Activated naive CD8-positive, alpha-beta T cell treated with anti-CD3 and anti-CD28 coated beads for 36 hours (primary cell): ENCODE data around the gene KIF1A. TPM values are rescaled to one million over a fixed set of nuclear protein-coding genes. Genes with fewer than 3 reads are reported as not detected.
"Not testable (repeated sequence)": the region's sequence is repeated elsewhere in the genome, so short reads cannot be mapped to it uniquely, and the experiment has no call there.

Experiments
- DNase-seq: peaks from one replicate; pipeline ENCODE4 v3.0.0; 2021
- H3K27ac Mint-ChIP-seq: one replicate; pipeline ENCODE4 v1.8.0; 2022; ENCODE audit warnings: mild to moderate bottlenecking, moderate library complexity, mixed read lengths
- H3K27me3 Mint-ChIP-seq: one replicate; pipeline ENCODE4 v1.8.0; 2022; ENCODE audit warnings: mild to moderate bottlenecking, mixed read lengths
- H3K36me3 Mint-ChIP-seq: one replicate; pipeline ENCODE4 v1.8.0; 2021; ENCODE audit warnings: mild to moderate bottlenecking, mixed read lengths
- H3K4me1 Mint-ChIP-seq: one replicate; pipeline ENCODE4 v1.8.0; 2021; ENCODE audit warnings: mixed read lengths
- H3K4me3 Mint-ChIP-seq: one replicate; pipeline ENCODE4 v1.8.0; 2022; ENCODE audit warnings: mild to moderate bottlenecking, moderate library complexity, mixed read lengths
- H3K9me3 Mint-ChIP-seq: one replicate; pipeline ENCODE4 v1.8.0; 2022; ENCODE audit warnings: mixed read lengths
- total RNA-seq, 2 experiments: library from RNA; stranded (reverse); gene quantifications; one replicate each; pipeline ENCODE4 v1.2.3, GENCODE V29; 2021

The KIF1A gene
- total RNA-seq, 2 experiments from 2014 or later, result 7.7 to 8.2 TPM

GRCh38 chr2:240674461-240675184 lies 145.4 kb downstream of the KIF1A start:
- not testable (repeated sequence) for DNase-seq, H3K4me3 Mint-ChIP-seq

GRCh38 chr2:240672701-240673190 lies 147.3 kb downstream of the KIF1A start:
- DNase-seq, result no peak

More at GRCh38 chr2:240674461-240675184, 145.4 kb downstream of the KIF1A start:
- H3K36me3 Mint-ChIP-seq, H3K27ac Mint-ChIP-seq, H3K9me3 Mint-ChIP-seq, H3K4me1 Mint-ChIP-seq: not testable (repeated sequence)
- peaks cover 31% of the 10 kb centered on the region for H3K27me3 Mint-ChIP-seq

GRCh38 chr2:240672076-240672700 lies 147.8 kb downstream of the KIF1A start:
- Mint-ChIP-seq H3K4me1 (no peaks in the 10 kb centered on the region), H3K9me3 (no peaks in the 10 kb centered on the region), H3K4me3 (no peak overlapping the region), H3K27me3 (peaks cover 39% of the 10 kb centered on the region), H3K27ac (no peak overlapping the region), H3K36me3 (no peaks in the 10 kb centered on the region)
- no peak for DNase-seq

More at GRCh38 chr2:240672701-240673190, 147.3 kb downstream of the KIF1A start:
- no peak overlapping the region for H3K27ac Mint-ChIP-seq
- H3K27me3 Mint-ChIP-seq, result peaks cover 34% of the 10 kb centered on the region
- H3K4me1 Mint-ChIP-seq, result no peaks in the 10 kb centered on the region
- no peaks in the 10 kb centered on the region for H3K36me3 Mint-ChIP-seq
- H3K4me3 Mint-ChIP-seq, result no peak overlapping the region
- H3K9me3 Mint-ChIP-seq, result no peaks in the 10 kb centered on the region

GRCh38 chr2:240670950-240671349 lies 149.1 kb downstream of the KIF1A start:
- peaks cover 45% of the 10 kb centered on the region for H3K27me3 Mint-ChIP-seq
- no peak for DNase-seq
- no peaks in the 10 kb centered on the region for H3K4me1 Mint-ChIP-seq
- no peaks in the 10 kb centered on the region for H3K9me3 Mint-ChIP-seq
- H3K36me3 Mint-ChIP-seq, result no peaks in the 10 kb centered on the region
- no peak overlapping the region for H3K27ac Mint-ChIP-seq
- no peak overlapping the region for H3K4me3 Mint-ChIP-seq

- DNase-seq, result no peak
- H3K27ac Mint-ChIP-seq, result no peak overlapping the region
- H3K9me3 Mint-ChIP-seq, result no peaks in the 10 kb centered on the region
- no peaks in the 10 kb centered on the region for H3K4me1 Mint-ChIP-seq
- H3K36me3 Mint-ChIP-seq, result no peaks in the 10 kb centered on the region
- H3K27me3 Mint-ChIP-seq, result peaks cover 45% of the 10 kb centered on the region
- H3K4me3 Mint-ChIP-seq, result no peak overlapping the region
Observed at GRCh38 chr2:240670402-240670801, 149.6 kb downstream of the KIF1A start.

GRCh38 chr2:240664622-240665021 lies 155.4 kb downstream of the KIF1A start:
- Mint-ChIP-seq H3K27ac (no peak overlapping the region), H3K36me3 (no peaks in the 10 kb centered on the region), H3K4me1 (no peaks in the 10 kb centered on the region), H3K27me3 (peaks cover 23% of the 10 kb centered on the region), H3K9me3 (peaks cover 4% of the 10 kb centered on the region), H3K4me3 (no peak overlapping the region)
- DNase-seq, result no peak

Other genes with a start within 250 kb of the KIF1A start
- gene CAPN10, start 233.5 kb downstream of the KIF1A start, total RNA-seq, result 10 to 100 TPM; 30.1 to 32.3 TPM
- 1 to 10 TPM; 7.6 to 7.8 TPM for gene GPR35, start 194.7 kb downstream of the KIF1A start, total RNA-seq
- not detected for gene AQP12B, start 137.3 kb downstream of the KIF1A start, total RNA-seq
- gene AQP12A, start 128.4 kb downstream of the KIF1A start, total RNA-seq, result not detected
- not detected for gene AGXT, start 48.6 kb upstream of the KIF1A start, total RNA-seq
- gene MAB21L4, start 75.9 kb upstream of the KIF1A start, total RNA-seq, result not detected
- not detected for gene CROCC2, start 86.1 kb upstream of the KIF1A start, total RNA-seq
- gene SNED1, start 178.4 kb upstream of the KIF1A start, total RNA-seq, result 1 to 10 TPM in 1 of 2 experiments, under 1 TPM in 1; 0.91 to 1.0 TPM